ENCODE measurements around the gene PEF1.

PEF1 gene

GRCh38 chr1:31625561-31626222 is 19.0 kb downstream of the PEF1 start:
- TF ChIP-seq, protein P1, sequence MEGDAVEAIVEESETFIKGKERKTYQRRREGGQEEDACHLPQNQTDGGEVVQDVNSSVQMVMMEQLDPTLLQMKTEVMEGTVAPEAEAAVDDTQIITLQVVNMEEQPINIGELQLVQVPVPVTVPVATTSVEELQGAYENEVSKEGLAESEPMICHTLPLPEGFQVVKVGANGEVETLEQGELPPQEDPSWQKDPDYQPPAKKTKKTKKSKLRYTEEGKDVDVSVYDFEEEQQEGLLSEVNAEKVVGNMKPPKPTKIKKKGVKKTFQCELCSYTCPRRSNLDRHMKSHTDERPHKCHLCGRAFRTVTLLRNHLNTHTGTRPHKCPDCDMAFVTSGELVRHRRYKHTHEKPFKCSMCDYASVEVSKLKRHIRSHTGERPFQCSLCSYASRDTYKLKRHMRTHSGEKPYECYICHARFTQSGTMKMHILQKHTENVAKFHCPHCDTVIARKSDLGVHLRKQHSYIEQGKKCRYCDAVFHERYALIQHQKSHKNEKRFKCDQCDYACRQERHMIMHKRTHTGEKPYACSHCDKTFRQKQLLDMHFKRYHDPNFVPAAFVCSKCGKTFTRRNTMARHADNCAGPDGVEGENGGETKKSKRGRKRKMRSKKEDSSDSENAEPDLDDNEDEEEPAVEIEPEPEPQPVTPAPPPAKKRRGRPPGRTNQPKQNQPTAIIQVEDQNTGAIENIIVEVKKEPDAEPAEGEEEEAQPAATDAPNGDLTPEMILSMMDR (IDR thresholded peaks at IDR 0.05; ENCODE audit: extremely low read depth, insufficient read depth, missing control alignments), result no peak
- DNase-seq (ENCODE audit: low spot score), result no peak
- in situ Hi-C loops (cut with MboI; ENCODE audit: low pct_unique_long_range_greater_than_20kb, low sequenced_read_pairs, unreplicated experiment), result no loop called here

GRCh38 chr1:31624731-31625514 is 19.8 kb downstream of the PEF1 start:
- no peak for DNase-seq (ENCODE audit: low spot score)
- TF ChIP-seq, protein P1 (IDR thresholded peaks at IDR 0.05; ENCODE audit: extremely low read depth, insufficient read depth, missing control alignments), result no peak

DNA sequence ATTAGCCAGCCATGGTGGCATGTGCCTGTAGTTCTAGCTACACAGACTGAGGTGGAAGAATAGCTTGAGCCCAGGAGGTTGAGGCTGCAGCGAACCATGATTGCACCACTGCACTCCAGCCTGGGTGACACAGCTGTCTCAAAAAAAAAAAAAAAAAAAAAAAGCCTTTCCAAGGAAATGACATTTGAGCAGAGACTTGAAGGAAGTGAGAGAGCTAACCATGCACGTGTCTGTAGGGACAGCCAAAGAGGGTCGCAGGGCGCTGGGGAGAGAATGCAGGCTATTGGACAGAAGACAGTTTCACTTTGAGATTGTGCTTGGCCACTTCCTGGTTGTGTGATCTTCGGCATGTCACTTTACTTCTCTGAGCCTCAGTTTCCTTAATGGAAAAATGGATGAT is 20.4 kb downstream of the PEF1 start:
- in situ Hi-C loops (cut with MboI; ENCODE audit: low pct_unique_long_range_greater_than_20kb, low sequenced_read_pairs, unreplicated experiment), result no loop called here

More at GRCh38 chr1:31624731-31625514, 19.8 kb downstream of the PEF1 start:
- in situ Hi-C loops (cut with MboI; ENCODE audit: low pct_unique_long_range_greater_than_20kb, low sequenced_read_pairs, unreplicated experiment), result no loop called here

GRCh38 chr1:31623365-31623764 is 21.3 kb downstream of the PEF1 start:
- no peak for DNase-seq (ENCODE audit: low spot score)
- in situ Hi-C loops (cut with MboI; ENCODE audit: low pct_unique_long_range_greater_than_20kb, low sequenced_read_pairs, unreplicated experiment), result no loop called here
- TF ChIP-seq, protein P1 (IDR thresholded peaks at IDR 0.05; ENCODE audit: extremely low read depth, insufficient read depth, missing control alignments), result no peak

More for the DNA sequence above, 20.4 kb downstream of the PEF1 start:
- TF ChIP-seq, protein P1 (IDR thresholded peaks at IDR 0.05; ENCODE audit: extremely low read depth, insufficient read depth, missing control alignments), result no peak
- no peak for DNase-seq (ENCODE audit: low spot score)

DNA sequence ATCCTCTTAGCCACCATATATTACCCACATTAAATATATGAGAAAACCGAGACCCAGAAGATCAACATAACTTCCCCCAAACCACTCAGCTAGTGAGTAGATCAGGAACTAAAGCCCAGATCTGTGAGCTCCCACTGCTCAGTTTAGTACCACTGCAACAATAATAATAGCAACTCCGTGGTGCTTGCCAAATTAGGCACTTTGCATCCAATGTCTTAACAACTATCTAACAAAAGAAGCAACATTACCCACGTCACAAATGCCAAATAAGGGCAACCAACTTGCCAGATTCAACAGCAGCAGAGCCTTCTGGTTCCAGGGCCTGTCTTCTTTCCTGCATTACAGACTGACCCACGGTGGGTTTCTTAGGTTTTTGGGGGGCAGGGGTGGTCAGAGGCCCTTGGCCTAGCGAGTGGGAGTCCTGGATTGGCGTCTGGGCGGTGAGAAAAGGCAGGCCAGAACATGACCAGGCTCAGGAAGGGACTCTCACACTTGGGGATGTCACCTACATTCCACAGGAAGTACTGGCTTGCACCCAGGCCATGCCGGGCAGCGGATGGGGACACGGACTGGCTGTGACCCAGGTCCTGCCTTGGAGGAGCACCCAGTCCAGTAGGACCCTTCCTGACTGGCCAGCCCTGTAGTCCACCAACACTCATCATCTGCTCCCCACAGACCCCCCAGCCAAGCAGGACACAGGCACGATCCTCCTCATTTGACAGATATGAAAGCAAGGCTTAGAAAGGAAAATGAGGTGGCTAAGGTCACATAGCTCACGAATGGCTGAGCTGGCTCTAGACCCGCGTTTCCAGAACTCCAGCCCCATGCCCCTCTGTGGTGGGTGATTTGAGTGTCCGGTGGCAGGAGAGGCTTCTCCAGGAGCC is 22.6 kb downstream of the PEF1 start:
- in situ Hi-C loops (cut with MboI; ENCODE audit: low pct_unique_long_range_greater_than_20kb, low sequenced_read_pairs, unreplicated experiment), result no loop called here
- TF ChIP-seq, protein P1 (IDR thresholded peaks at IDR 0.05; ENCODE audit: extremely low read depth, insufficient read depth, missing control alignments), result no peak
- no peak for DNase-seq (ENCODE audit: low spot score)

DNA sequence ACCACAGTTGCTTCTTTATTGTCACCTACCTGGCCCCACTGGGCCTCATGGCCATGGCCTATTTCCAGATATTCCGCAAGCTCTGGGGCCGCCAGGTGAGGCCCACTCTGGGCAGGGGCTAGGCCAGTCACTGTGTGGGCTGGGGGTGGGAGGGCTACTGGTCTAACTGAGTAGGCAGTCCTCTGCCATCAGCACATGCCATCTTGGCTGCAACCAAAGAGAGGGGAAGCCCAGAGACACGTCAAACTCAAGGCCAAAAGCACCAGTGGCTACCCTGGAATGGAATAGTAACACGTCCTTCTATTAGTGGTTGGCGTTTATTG is 23.2 kb downstream of the PEF1 start:
- in situ Hi-C loops (cut with MboI; ENCODE audit: low pct_unique_long_range_greater_than_20kb, low sequenced_read_pairs, unreplicated experiment), result no loop called here
- TF ChIP-seq, protein P1 (IDR thresholded peaks at IDR 0.05; ENCODE audit: extremely low read depth, insufficient read depth, missing control alignments), result no peak
- no peak for DNase-seq (ENCODE audit: low spot score)
